ENCODE measurements around the gene GIMAP8.

The GIMAP8 gene

DNA sequence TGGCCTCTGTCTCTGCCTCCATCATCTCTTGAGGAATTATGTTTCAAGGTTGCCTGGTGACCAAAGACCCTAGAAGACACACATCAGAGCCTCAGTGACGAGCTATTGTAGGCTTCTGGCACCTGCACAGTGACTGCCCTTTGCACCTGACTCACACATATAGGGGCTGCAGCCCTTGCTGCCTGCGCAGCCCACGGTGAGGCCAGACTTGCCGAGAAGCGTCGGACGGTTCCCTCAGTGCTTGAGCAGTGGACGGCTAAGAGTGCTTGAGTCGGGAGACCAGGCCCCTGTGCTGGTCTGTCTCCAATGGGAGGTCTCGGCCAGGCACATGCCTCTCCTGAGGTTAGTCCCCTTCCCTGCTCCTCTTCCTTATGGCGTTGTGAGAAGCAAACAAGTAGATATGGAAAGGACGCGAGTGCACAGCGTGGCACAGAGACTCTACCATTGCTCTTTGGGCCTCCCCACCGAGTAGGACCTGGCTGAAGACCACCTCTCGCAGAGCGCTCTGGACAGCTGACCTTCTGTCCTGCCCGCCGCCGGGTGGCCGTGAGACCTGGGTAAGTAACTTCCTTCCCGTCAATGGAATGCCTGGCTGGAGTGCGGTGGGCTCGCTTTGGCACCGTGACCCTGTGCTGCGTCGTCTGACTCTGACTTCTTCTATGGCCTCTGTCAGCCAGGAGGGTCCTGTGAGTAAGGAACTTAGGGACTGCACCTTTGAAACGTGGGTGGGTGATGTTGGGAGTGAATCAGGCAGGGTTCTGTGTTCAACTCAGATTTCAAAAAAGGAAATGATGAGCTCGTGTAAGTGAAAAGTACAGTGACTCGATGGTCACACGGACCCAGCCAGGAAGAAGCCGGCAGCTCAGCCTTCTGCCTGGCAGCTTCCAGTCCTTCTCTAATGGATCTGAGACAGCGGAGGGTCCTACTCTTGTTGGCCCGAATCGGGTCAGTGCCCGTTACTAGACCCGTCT, 37.6 kb upstream of the GIMAP8 start:
- H3K4me3 ChIP-seq (ENCODE audit: low read depth, low read length, poor library complexity, severe bottlenecking): no peak overlapping the region
- H3F3A ChIP-seq (ENCODE audit: insufficient read depth, low read length): no peaks in the 10 kb centered on the region
- H3K9me3 ChIP-seq (ENCODE audit: low read length): no peaks in the 10 kb centered on the region
- no peak for TF ChIP-seq EZH2 (IDR thresholded peaks at IDR 0.05; ENCODE audit: borderline replicate concordance, low read length)
- TF ChIP-seq, protein P1, sequence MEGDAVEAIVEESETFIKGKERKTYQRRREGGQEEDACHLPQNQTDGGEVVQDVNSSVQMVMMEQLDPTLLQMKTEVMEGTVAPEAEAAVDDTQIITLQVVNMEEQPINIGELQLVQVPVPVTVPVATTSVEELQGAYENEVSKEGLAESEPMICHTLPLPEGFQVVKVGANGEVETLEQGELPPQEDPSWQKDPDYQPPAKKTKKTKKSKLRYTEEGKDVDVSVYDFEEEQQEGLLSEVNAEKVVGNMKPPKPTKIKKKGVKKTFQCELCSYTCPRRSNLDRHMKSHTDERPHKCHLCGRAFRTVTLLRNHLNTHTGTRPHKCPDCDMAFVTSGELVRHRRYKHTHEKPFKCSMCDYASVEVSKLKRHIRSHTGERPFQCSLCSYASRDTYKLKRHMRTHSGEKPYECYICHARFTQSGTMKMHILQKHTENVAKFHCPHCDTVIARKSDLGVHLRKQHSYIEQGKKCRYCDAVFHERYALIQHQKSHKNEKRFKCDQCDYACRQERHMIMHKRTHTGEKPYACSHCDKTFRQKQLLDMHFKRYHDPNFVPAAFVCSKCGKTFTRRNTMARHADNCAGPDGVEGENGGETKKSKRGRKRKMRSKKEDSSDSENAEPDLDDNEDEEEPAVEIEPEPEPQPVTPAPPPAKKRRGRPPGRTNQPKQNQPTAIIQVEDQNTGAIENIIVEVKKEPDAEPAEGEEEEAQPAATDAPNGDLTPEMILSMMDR (IDR thresholded peaks at IDR 0.05; ENCODE audit: low read length): no peak
- H4K20me1 ChIP-seq (ENCODE audit: insufficient read depth, low read length): no peaks in the 10 kb centered on the region
- H3K79me2 ChIP-seq (ENCODE audit: insufficient read depth, low read length): no peaks in the 10 kb centered on the region
- H3K27ac ChIP-seq (ENCODE audit: low read depth, low read length, poor library complexity, severe bottlenecking): no peak overlapping the region
- no peak overlapping the region for H3K4me2 ChIP-seq (ENCODE audit: low read length)
- no peak overlapping the region for H2AFZ ChIP-seq (ENCODE audit: low read length)
- no peak overlapping the region for H3K9ac ChIP-seq (ENCODE audit: low read length)
- peaks cover 6% of the 10 kb centered on the region for H3K36me3 ChIP-seq (ENCODE audit: insufficient read depth, low read length)
- H3K27me3 ChIP-seq (ENCODE audit: insufficient read depth, low read length): no peaks in the 10 kb centered on the region
- H3K9me2 ChIP-seq (ENCODE audit: low read depth, low read length): no peaks in the 10 kb centered on the region
- peaks cover 13% of the 10 kb centered on the region for H3K4me1 ChIP-seq (ENCODE audit: insufficient read depth, low read length, severe bottlenecking)

DNA sequence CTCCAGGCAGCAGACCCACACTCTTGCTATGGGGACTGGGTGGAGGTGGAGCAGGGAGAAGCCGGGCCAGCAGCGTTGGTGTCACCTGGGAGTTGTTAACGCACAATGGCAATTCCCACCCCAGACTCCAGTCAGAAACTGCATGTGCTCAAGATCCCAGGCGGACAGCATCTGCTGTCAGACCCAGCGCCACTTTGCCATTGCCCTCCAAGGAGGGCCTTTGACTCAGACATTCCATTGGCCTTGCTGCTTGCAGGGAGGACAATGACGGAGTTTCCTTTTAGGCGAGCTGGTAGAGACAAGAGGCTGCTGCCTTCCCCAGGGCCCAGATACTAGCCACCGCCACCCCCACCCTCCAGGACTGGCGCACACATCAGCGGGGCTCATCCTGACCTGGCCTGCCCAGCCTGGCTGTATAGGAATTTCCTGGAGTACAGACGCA, 36.8 kb upstream of the GIMAP8 start:
- no peaks in the 10 kb centered on the region for H3F3A ChIP-seq (ENCODE audit: insufficient read depth, low read length)
- no peaks in the 10 kb centered on the region for H3K9me2 ChIP-seq (ENCODE audit: low read depth, low read length)
- no peak overlapping the region for H3K4me2 ChIP-seq (ENCODE audit: low read length)
- H3K79me2 ChIP-seq (ENCODE audit: insufficient read depth, low read length): no peaks in the 10 kb centered on the region
- H3K4me3 ChIP-seq (ENCODE audit: low read depth, low read length, poor library complexity, severe bottlenecking): no peak overlapping the region
- H3K27ac ChIP-seq (ENCODE audit: low read depth, low read length, poor library complexity, severe bottlenecking): no peak overlapping the region
- H3K4me1 ChIP-seq (ENCODE audit: insufficient read depth, low read length, severe bottlenecking): peaks cover 4% of the 10 kb centered on the region
- no peak overlapping the region for H3K9ac ChIP-seq (ENCODE audit: low read length)
- no peaks in the 10 kb centered on the region for H3K9me3 ChIP-seq (ENCODE audit: low read length)
- no peaks in the 10 kb centered on the region for H4K20me1 ChIP-seq (ENCODE audit: insufficient read depth, low read length)
- H3K27me3 ChIP-seq (ENCODE audit: insufficient read depth, low read length): no peaks in the 10 kb centered on the region
- no peak for TF ChIP-seq EZH2 (IDR thresholded peaks at IDR 0.05; ENCODE audit: borderline replicate concordance, low read length)
- TF ChIP-seq, protein P1 (IDR thresholded peaks at IDR 0.05; ENCODE audit: low read length): no peak
- H2AFZ ChIP-seq (ENCODE audit: low read length): no peak overlapping the region
- peaks cover 6% of the 10 kb centered on the region for H3K36me3 ChIP-seq (ENCODE audit: insufficient read depth, low read length)

DNA sequence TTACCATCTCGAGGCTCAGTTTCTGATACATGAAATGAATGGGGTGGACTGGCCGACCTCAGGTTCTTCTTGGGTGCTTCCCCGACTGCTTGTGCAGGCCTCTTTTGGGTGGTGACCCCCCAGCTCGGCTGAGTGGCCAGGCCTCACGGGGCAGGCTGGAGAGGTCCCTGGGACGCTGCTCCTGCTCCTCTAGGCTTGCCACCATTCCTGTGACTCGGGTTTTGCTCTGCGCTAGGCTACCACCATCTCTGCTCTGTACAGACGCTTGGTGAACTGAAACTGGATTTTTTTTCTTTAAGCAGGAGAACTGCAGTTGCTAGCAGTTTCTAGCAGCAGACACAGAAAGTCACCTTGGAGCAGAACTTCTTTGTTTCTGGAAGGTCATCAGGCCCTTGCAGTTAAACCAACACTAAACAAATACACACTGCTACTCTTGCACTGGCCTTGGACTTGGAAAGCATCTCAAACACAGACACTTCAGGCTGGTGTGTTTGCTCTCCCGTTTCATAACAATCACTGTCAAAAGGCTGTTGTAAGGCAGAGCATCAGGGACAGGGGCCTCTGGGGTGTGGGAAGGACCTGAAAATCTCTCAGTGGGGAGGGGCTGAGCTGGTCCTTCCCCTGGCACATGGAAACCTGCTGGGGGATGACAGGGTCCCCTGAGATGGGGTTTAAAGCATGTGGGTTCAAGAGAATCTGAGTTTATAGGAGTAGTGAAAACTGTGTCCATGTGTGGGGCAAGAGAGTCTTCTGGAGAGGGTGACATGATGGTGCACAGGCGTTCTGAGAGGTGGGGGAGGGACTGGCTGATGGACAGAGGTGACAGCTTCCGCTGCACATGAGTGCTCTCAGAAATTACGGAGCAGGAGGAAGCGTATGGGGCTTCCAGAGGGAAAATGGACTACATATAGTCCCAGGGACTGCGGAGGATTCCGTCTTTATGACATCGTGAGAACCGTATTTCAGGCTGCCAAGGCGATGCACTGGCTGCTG, 35.0 kb upstream of the GIMAP8 start:
- Histone ChIP-seq H3K4me3 (ENCODE audit: low read depth, low read length, poor library complexity, severe bottlenecking) (no peak overlapping the region), H3K79me2 (ENCODE audit: insufficient read depth, low read length) (no peaks in the 10 kb centered on the region), H3K9me3 (ENCODE audit: low read length) (no peaks in the 10 kb centered on the region), H3K36me3 (ENCODE audit: insufficient read depth, low read length) (peaks cover 1% of the 10 kb centered on the region), H3K27me3 (ENCODE audit: insufficient read depth, low read length) (no peaks in the 10 kb centered on the region), H2AFZ (ENCODE audit: low read length) (no peak overlapping the region), H3K9me2 (ENCODE audit: low read depth, low read length) (no peaks in the 10 kb centered on the region), H3K27ac (ENCODE audit: low read depth, low read length, poor library complexity, severe bottlenecking) (no peak overlapping the region), H3K9ac (ENCODE audit: low read length) (no peak overlapping the region), H4K20me1 (ENCODE audit: insufficient read depth, low read length) (no peaks in the 10 kb centered on the region), H3K4me2 (ENCODE audit: low read length) (no peak overlapping the region), H3K4me1 (ENCODE audit: insufficient read depth, low read length, severe bottlenecking) (no peaks in the 10 kb centered on the region), H3F3A (ENCODE audit: insufficient read depth, low read length) (no peaks in the 10 kb centered on the region)
- TF ChIP-seq EZH2 (IDR thresholded peaks at IDR 0.05; ENCODE audit: borderline replicate concordance, low read length): no peak
- TF ChIP-seq, protein P1 (IDR thresholded peaks at IDR 0.05; ENCODE audit: low read length): no peak

Data from OCI-LY1 (cell line).